Transverse colon (tissue), 3 donors: ENCODE results near the gene NECTIN1.

Source experiments
- CTCF ChIP-seq, 5 experiments: fragments of 200-600 bp in 3 of 5; fragments of 450-650 bp in 2 of 5; sonication (generic) in 3 of 5; IDR thresholded peaks; 1 replicate in 2 of 5; 2 replicates in 3 of 5; pipeline ENCODE4 v1.5.1; 2016 to 2017; ENCODE audit warnings: antibody characterized with exemption in 5 of 5, inconsistent platforms in 3 of 5, mild to moderate bottlenecking in 2 of 5, moderate library complexity in 1 of 5
- POLR2A ChIP-seq: fragments of 450-650 bp; IDR thresholded peaks from one replicate; pipeline ENCODE4 v1.6.1; 2016; ENCODE audit warnings: antibody characterized with exemption, mild to moderate bottlenecking, moderate library complexity

GRCh38 chr11:119688356-119688755 lies 40.6 kb downstream of the NECTIN1 start:
- TF ChIP-seq CTCF (IDR thresholded peaks at IDR 0.05) (no peak), POLR2A (no peak)
